H1 (cell line): Measurements from ENCODE around the gene SEC62. TPM values are rescaled to one million over a fixed set of nuclear protein-coding genes. Genes with fewer than 3 reads are reported as not detected.

Experiments
- CTCF ChIA-PET: fragments of 300-600 bp; sonication (Branson Sonifier 250); formaldehyde crosslinking; loops from one replicate; lab custom pipeline; 2021; ENCODE audit not compliant: partially characterized antibody; lab: Charles Lee
- POLR2A ChIA-PET: fragments of 300-600 bp; sonication (Branson Sonifier 250); formaldehyde crosslinking; loops from one replicate; lab custom pipeline; 2021; ENCODE audit warnings: inconsistent platforms; ENCODE audit not compliant: partially characterized antibody; lab: Charles Lee
- DNase-seq, 2 experiments: peaks; one replicate each; pipeline versions ENCODE4 v3.0.0 to v3.0.0-alpha.2; 2010 to 2022; ENCODE audit warnings: low spot score in 2 of 2, low read depth in 1 of 2, mixed read lengths in 1 of 2
- FAIRE-seq: peaks from 2 replicates; lab custom pipeline; 2011; peaks lifted over from hg19 to GRCh38; lab: Jason Lieb, UNC
- H2AFZ ChIP-seq: 2 replicates; pipeline ENCODE4 v1.8.1; 2012; ENCODE audit warnings: low read length, inconsistent platforms
- H2AK5ac ChIP-seq: 2 replicates; pipeline ENCODE4 v1.6.1; 2013; ENCODE audit warnings: low read depth, low read length
- H2BK120ac ChIP-seq: replicated peaks from 2 replicates; pipeline ENCODE3; 2013; ENCODE audit warnings: low read depth, low read length, inconsistent platforms
- H2BK12ac ChIP-seq: 2 replicates; pipeline ENCODE4 v1.6.1; 2013; ENCODE audit warnings: low read depth, low read length
- H2BK15ac ChIP-seq: 2 replicates; pipeline ENCODE4 v1.6.1; 2013; ENCODE audit warnings: low read length
- H2BK20ac ChIP-seq: 2 replicates; pipeline ENCODE4 v1.6.1; 2013; ENCODE audit warnings: low read length
- H2BK5ac ChIP-seq: 2 replicates; pipeline ENCODE4 v1.6.1; 2013; ENCODE audit warnings: low read depth, low read length
- H3K14ac ChIP-seq: 2 replicates; pipeline ENCODE4 v1.6.1; 2013; ENCODE audit warnings: inconsistent platforms; ENCODE audit not compliant: insufficient read length
- H3K18ac ChIP-seq: 2 replicates; pipeline ENCODE4 v1.6.1; 2013; ENCODE audit warnings: low read length; ENCODE audit errors: extremely low read depth
- H3K23ac ChIP-seq: 2 replicates; pipeline ENCODE4 v1.6.1; 2013; ENCODE audit warnings: inconsistent platforms; ENCODE audit not compliant: insufficient read length
- H3K23me2 ChIP-seq: 2 replicates; pipeline ENCODE4 v1.6.1; 2013; ENCODE audit warnings: low read depth, low read length
- H3K27ac ChIP-seq: 2 replicates; pipeline ENCODE4 v1.6.1; 2011; ENCODE audit warnings: low read depth, low read length, inconsistent platforms
- H3K27me3 ChIP-seq, 4 experiments: replicated peaks in 1 of 4; 1 replicate in 1 of 4; 2 replicates in 3 of 4; pipeline versions ENCODE4 v1.6.1 to v1.8.1; 2011 to 2013; ENCODE audit warnings: low read length in 3 of 4, mild to moderate bottlenecking in 3 of 4, inconsistent platforms in 2 of 4, mixed read lengths in 2 of 4, moderate library complexity in 1 of 4; ENCODE audit not compliant: control insufficient read depth in 3 of 4, insufficient read depth in 3 of 4; ENCODE audit errors: extremely low read depth in 1 of 4
- H3K36me3 ChIP-seq, 4 experiments: 2 replicates each; pipeline versions ENCODE4 v1.6.1 to v1.8.1; 2011 to 2013; ENCODE audit warnings: mild to moderate bottlenecking in 4 of 4, low read length in 3 of 4, moderate library complexity in 2 of 4, control low read depth in 1 of 4, inconsistent platforms in 1 of 4; ENCODE audit not compliant: insufficient read depth in 4 of 4, control insufficient read depth in 2 of 4
- H3K4ac ChIP-seq: replicated peaks from 2 replicates; pipeline ENCODE3; 2013; ENCODE audit warnings: low read length, low read depth, mixed read lengths, inconsistent platforms; ENCODE audit not compliant: insufficient read length
- H3K4me1 ChIP-seq, 4 experiments: replicated peaks in 1 of 4; 1 replicate in 1 of 4; 2 replicates in 3 of 4; pipeline versions ENCODE4 v1.6.1 to v1.8.1; 2011 to 2013; ENCODE audit warnings: low read length in 3 of 4, inconsistent platforms in 2 of 4, mixed read lengths in 1 of 4; ENCODE audit not compliant: insufficient read depth in 4 of 4, control insufficient read depth in 3 of 4
- H3K4me2 ChIP-seq, 2 experiments: 2 replicates each; pipeline versions ENCODE4 v1.6.1 to v1.8.1; 2011 to 2013; ENCODE audit warnings: low read depth in 2 of 2, low read length in 2 of 2, control low read depth in 1 of 2, inconsistent platforms in 1 of 2, mild to moderate bottlenecking in 1 of 2; ENCODE audit not compliant: insufficient read depth in 1 of 2
- H3K4me3 ChIP-seq, 4 experiments: fragments of 200-600, 300-600 bp in 1 of 4; sonication (generic), shearing (Covaris generic), sonication (Bioruptor Twin) in 1 of 4; 2 replicates each; pipeline versions ENCODE4 v1.5.1 to v1.8.1; 2011 to 2016; ENCODE audit warnings: low read length in 4 of 4, low read depth in 3 of 4, control low read depth in 2 of 4, inconsistent platforms in 2 of 4, mild to moderate bottlenecking in 2 of 4, mixed read lengths in 1 of 4, moderate library complexity in 1 of 4; ENCODE audit not compliant: insufficient read depth in 2 of 4; ENCODE audit errors: extremely low read depth in 1 of 4
- H3K56ac ChIP-seq: replicated peaks from 2 replicates; pipeline ENCODE3; 2013; ENCODE audit warnings: low read depth, mild to moderate bottlenecking, mixed read lengths, low read length, inconsistent platforms; ENCODE audit not compliant: insufficient read length
- H3K79me1 ChIP-seq: 2 replicates; pipeline ENCODE4 v1.6.1; 2013; ENCODE audit warnings: low read depth, low read length, control low read depth
- H3K79me2 ChIP-seq, 2 experiments: 2 replicates each; pipeline versions ENCODE4 v1.6.1 to v1.8.1; 2012 to 2013; ENCODE audit warnings: low read length in 2 of 2, mild to moderate bottlenecking in 2 of 2, inconsistent platforms in 1 of 2; ENCODE audit not compliant: insufficient read depth in 2 of 2, control insufficient read depth in 1 of 2
- H3K9ac ChIP-seq, 4 experiments: replicated peaks in 1 of 4; 1 replicate in 1 of 4; 2 replicates in 3 of 4; pipeline versions ENCODE4 v1.6.1 to v1.8.1; 2011 to 2013; ENCODE audit warnings: low read depth in 3 of 4, low read length in 3 of 4, control low read depth in 2 of 4, mild to moderate bottlenecking in 2 of 4, moderate library complexity in 2 of 4, inconsistent platforms in 1 of 4; ENCODE audit errors: extremely low read depth in 1 of 4
- H3K9me3 ChIP-seq, 2 experiments: 2 replicates each; pipeline versions ENCODE4 v1.6.1 to v1.8.1; 2012 to 2013; ENCODE audit warnings: mild to moderate bottlenecking in 2 of 2, moderate library complexity in 2 of 2, control low read depth in 1 of 2, inconsistent platforms in 1 of 2, low read depth in 1 of 2, low read length in 1 of 2, mixed read lengths in 1 of 2; ENCODE audit not compliant: insufficient read depth in 2 of 2
- H4K20me1 ChIP-seq, 2 experiments: replicated peaks in 1 of 2; 2 replicates each; pipeline versions ENCODE3 to v1.8.1; 2011 to 2013; ENCODE audit warnings: inconsistent platforms in 2 of 2, low read length in 2 of 2, mild to moderate bottlenecking in 1 of 2; ENCODE audit not compliant: insufficient read depth in 2 of 2, control insufficient read depth in 1 of 2
- H4K5ac ChIP-seq: 2 replicates; pipeline ENCODE4 v1.6.1; 2013; ENCODE audit warnings: low read length, low read depth, mixed read lengths, inconsistent platforms; ENCODE audit not compliant: insufficient read length
- H4K8ac ChIP-seq: 2 replicates; pipeline ENCODE4 v1.8.0; 2013; ENCODE audit warnings: mild to moderate bottlenecking, moderate library complexity, low read length, inconsistent platforms; ENCODE audit not compliant: insufficient read depth; ENCODE audit errors: extremely low read depth
- H4K91ac ChIP-seq: replicated peaks from 2 replicates; pipeline ENCODE3; 2013; ENCODE audit warnings: low read length, mixed read lengths, inconsistent platforms; ENCODE audit not compliant: insufficient read length
- ATF2 ChIP-seq: IDR thresholded peaks from 2 replicates; pipeline ENCODE4 v1.6.1; 2012; ENCODE audit warnings: low read length, inconsistent platforms
- E2F6 ChIP-seq: IDR thresholded peaks from 2 replicates; pipeline ENCODE4 v1.6.1; 2012; ENCODE audit warnings: inconsistent platforms
- POLR2A ChIP-seq, 2 experiments: IDR thresholded peaks; 1 replicate in 1 of 2; 2 replicates in 1 of 2; pipeline ENCODE4 v1.6.1; 2011; ENCODE audit warnings: low read depth in 2 of 2, low read length in 2 of 2, mild to moderate bottlenecking in 2 of 2; ENCODE audit errors: control extremely low read depth in 1 of 2
- POLR2AphosphoS5 ChIP-seq: IDR thresholded peaks from 2 replicates; pipeline ENCODE4 v1.6.1; 2011; ENCODE audit warnings: low read depth, low read length
- SUZ12 ChIP-seq: fragments of 200-600 bp; sonication (generic); IDR thresholded peaks from 2 replicates; pipeline ENCODE4 v1.6.1; 2012; ENCODE audit warnings: mild to moderate bottlenecking, inconsistent platforms, low read length, moderate library complexity, mixed read lengths
- TBP ChIP-seq: IDR thresholded peaks from 2 replicates; pipeline ENCODE4 v1.6.1; 2011; ENCODE audit warnings: low read depth, low read length, improper control_type of control experiment
- YY1 ChIP-seq: IDR thresholded peaks from 2 replicates; pipeline ENCODE4 v1.6.1; 2011; ENCODE audit warnings: low read depth, mild to moderate bottlenecking, low read length
- WGBS, 2 experiments: shearing (Covaris generic) in 1 of 2; methylation state at CpG; one replicate each; pipeline versions ENCODE4 v1.1.6 to v1.1.7; 2013 to 2015; ENCODE audit warnings: low lambda C conversion rate in 2 of 2, mixed read lengths in 2 of 2, inconsistent platforms in 1 of 2, low coverage in 1 of 2, missing lambda C conversion rate in 1 of 2; ENCODE audit not compliant: insufficient replicate concordance in 2 of 2, insufficient coverage in 1 of 2, insufficient read length in 1 of 2; ENCODE audit errors: extremely low coverage in 1 of 2, missing lambda C conversion rate in 1 of 2; 5-methylcytosine and 5-hydroxymethylcytosine counted together
- polyA plus RNA-seq, 7 experiments: library from polyadenylated mRNA; depleted of rRNA in 3 of 7; stranded (reverse) in 5 of 7; unstranded in 2 of 7; fragments of >200 nt in 5 of 7; fragments of 200-250 nt in 2 of 7; gene quantifications; 1 replicate in 5 of 7; 2 replicates in 1 of 7; 4 replicates in 1 of 7; pipeline versions ENCODE4 v1.2.1 to v1.2.3, GENCODE V29; 2011 to 2013; ENCODE audit warnings: missing spikeins in 2 of 7, mixed read lengths in 2 of 7
- total RNA-seq: library from RNA; stranded (reverse); fragmentation: NEBNext Ultra II Directional; extraction: Animal tissue kit (Norgen Biotek cat#: 25700); gene quantifications from 2 replicates; pipeline ENCODE4 v1.2.1, GENCODE V29; 2021

The SEC62 gene
- total and polyA plus RNA-seq, 2 of the 8 experiments (the other 6 are each of a cell fraction or from before 2014, with no cell fraction given): 67.8 to 113 TPM

- no peak for FAIRE-seq
- no peak overlapping the region for H3K9ac ChIP-seq
- no peak overlapping the region for H4K8ac ChIP-seq
- no peak overlapping the region for H3K14ac ChIP-seq
- TF ChIP-seq POLR2A (IDR thresholded peaks at IDR 0.05; ENCODE audit: control extremely low read depth in 1 of 2, low read depth in 2 of 2, low read length in 2 of 2) (no peak), YY1 (no peak), SUZ12 (no peak), TBP (no peak), POLR2AphosphoS5 (no peak), E2F6 (no peak), ATF2 (no peak)
- TF ChIP-seq, all 59 proteins: peak for 0
- ChIA-PET POLR2A (no interaction called here), CTCF (interaction anchor here (1.1 kb wide), 1 partner anchor 160 kb away, joined by 3 read pairs; no protein-coding TSS in a partner anchor)
- Histone ChIP-seq H2BK12ac (no peak overlapping the region), H4K91ac (no peak overlapping the region), H3K23me2 (no peaks in the 10 kb centered on the region), H3K4me3 (no peak overlapping the region), H3K4me1 (no peaks in the 10 kb centered on the region), H3K27me3 (no peaks in the 10 kb centered on the region), H3K79me2 (no peaks in the 10 kb centered on the region), H2AK5ac (no peak overlapping the region), H2BK15ac (no peak overlapping the region), H2AFZ (no peak overlapping the region), H2BK5ac (no peak overlapping the region), H3K4me2 (no peak overlapping the region), H3K56ac (no peak overlapping the region), H3K4ac (no peak overlapping the region), H3K27ac (no peak overlapping the region), H3K23ac (no peak overlapping the region), H3K9me3 (no peaks in the 10 kb centered on the region), H2BK20ac (no peak overlapping the region), H4K5ac (no peak overlapping the region), H3K18ac (no peak overlapping the region), H2BK120ac (no peak overlapping the region), H4K20me1 (no peaks in the 10 kb centered on the region), H3K79me1 (no peaks in the 10 kb centered on the region), H3K36me3 (no peaks in the 10 kb centered on the region)
- no peak for DNase-seq
- 89% methylated on average over 3 of the region's 3 CpGs; no CpG with 5 or more reads in 1 of the 2 experiments for WGBS, 2 experiments
Observed at GRCh38 chr3:169930843-169931242, 35.8 kb upstream of the SEC62 start.
